Liver (tissue), 3 donors: Measurements from ENCODE around the gene SNF8.

Experiments
- FOXA1 ChIP-seq: IDR thresholded peaks from 2 replicates; pipeline ENCODE4 v1.6.1; 2016; ENCODE audit warnings: antibody characterized with exemption
- GABPA ChIP-seq, 2 donors: IDR thresholded peaks in 1 of 2; conservative IDR thresholded peaks in 1 of 2; 2 replicates each; pipeline ENCODE4 v1.6.1; 2016; ENCODE audit warnings: antibody characterized with exemption in 2 of 2, mild to moderate bottlenecking in 1 of 2, moderate library complexity in 1 of 2
- RAD21 ChIP-seq, 2 donors: IDR thresholded peaks; 2 replicates each; pipeline ENCODE4 v1.6.1; 2016; ENCODE audit warnings: antibody characterized with exemption in 2 of 2, mild to moderate bottlenecking in 2 of 2
- TAF1 ChIP-seq: conservative IDR thresholded peaks from 2 replicates; pipeline ENCODE4 v1.6.1; 2016; ENCODE audit warnings: antibody characterized with exemption, mild to moderate bottlenecking
- TF ChIP-seq, protein P1 (sequence below): IDR thresholded peaks from 2 replicates; pipeline ENCODE4 v1.6.1; 2016; ENCODE audit warnings: antibody characterized with exemption, mild to moderate bottlenecking
- TF ChIP-seq, protein P2 (sequence below): fragments of 150-350 bp; IDR thresholded peaks from 2 replicates; pipeline ENCODE4 v1.5.1; 2017; ENCODE audit warnings: improper control_type of control experiment, low read depth, low read length; ENCODE audit not compliant: missing input control
- TF ChIP-seq, protein P3 (sequence below): IDR thresholded peaks from 2 replicates; pipeline ENCODE4 v1.6.1; 2016; ENCODE audit warnings: antibody characterized with exemption
- donor health status: healthy.
- donor health status: healthy.

DNA sequence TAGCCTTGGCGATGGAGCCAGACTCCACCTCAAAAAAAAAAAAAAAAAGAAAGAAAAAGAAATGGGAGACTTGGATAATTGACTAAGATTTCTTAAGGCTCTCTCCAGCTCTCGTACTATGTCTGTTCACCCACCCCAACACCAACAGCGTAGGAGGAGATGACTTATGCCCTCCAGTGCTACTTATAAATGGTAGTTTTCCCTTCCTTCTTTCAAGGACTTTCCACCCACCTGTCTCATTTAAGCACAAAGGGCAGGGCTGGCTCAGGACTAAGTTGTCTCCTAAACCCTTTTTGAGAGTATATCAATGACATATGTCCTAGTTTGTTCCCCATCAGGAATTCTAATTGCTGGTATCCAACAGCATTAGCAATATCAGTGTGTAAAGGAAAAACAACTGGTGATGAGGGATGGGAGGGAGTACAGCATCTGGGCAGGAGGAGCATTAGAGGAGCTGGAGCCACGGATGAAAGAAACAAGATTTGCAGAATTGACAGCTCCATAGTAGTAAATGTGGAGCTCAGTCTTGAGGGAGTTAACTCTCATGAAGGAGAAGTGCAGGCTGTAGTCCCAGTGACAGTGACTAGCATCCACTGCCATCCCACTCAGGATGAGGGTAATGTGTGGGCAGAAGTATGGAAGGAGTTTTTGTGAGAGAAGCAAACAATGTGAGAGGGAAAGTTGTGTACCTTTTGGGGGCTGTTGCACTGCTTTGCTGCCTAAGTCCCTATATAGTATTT lies 19.2 kb downstream of the SNF8 start:
- TF ChIP-seq, protein P1, sequence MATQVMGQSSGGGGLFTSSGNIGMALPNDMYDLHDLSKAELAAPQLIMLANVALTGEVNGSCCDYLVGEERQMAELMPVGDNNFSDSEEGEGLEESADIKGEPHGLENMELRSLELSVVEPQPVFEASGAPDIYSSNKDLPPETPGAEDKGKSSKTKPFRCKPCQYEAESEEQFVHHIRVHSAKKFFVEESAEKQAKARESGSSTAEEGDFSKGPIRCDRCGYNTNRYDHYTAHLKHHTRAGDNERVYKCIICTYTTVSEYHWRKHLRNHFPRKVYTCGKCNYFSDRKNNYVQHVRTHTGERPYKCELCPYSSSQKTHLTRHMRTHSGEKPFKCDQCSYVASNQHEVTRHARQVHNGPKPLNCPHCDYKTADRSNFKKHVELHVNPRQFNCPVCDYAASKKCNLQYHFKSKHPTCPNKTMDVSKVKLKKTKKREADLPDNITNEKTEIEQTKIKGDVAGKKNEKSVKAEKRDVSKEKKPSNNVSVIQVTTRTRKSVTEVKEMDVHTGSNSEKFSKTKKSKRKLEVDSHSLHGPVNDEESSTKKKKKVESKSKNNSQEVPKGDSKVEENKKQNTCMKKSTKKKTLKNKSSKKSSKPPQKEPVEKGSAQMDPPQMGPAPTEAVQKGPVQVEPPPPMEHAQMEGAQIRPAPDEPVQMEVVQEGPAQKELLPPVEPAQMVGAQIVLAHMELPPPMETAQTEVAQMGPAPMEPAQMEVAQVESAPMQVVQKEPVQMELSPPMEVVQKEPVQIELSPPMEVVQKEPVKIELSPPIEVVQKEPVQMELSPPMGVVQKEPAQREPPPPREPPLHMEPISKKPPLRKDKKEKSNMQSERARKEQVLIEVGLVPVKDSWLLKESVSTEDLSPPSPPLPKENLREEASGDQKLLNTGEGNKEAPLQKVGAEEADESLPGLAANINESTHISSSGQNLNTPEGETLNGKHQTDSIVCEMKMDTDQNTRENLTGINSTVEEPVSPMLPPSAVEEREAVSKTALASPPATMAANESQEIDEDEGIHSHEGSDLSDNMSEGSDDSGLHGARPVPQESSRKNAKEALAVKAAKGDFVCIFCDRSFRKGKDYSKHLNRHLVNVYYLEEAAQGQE = no peak
- TF ChIP-seq, protein P2, sequence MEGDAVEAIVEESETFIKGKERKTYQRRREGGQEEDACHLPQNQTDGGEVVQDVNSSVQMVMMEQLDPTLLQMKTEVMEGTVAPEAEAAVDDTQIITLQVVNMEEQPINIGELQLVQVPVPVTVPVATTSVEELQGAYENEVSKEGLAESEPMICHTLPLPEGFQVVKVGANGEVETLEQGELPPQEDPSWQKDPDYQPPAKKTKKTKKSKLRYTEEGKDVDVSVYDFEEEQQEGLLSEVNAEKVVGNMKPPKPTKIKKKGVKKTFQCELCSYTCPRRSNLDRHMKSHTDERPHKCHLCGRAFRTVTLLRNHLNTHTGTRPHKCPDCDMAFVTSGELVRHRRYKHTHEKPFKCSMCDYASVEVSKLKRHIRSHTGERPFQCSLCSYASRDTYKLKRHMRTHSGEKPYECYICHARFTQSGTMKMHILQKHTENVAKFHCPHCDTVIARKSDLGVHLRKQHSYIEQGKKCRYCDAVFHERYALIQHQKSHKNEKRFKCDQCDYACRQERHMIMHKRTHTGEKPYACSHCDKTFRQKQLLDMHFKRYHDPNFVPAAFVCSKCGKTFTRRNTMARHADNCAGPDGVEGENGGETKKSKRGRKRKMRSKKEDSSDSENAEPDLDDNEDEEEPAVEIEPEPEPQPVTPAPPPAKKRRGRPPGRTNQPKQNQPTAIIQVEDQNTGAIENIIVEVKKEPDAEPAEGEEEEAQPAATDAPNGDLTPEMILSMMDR = no peak
- TF ChIP-seq, protein P3, sequence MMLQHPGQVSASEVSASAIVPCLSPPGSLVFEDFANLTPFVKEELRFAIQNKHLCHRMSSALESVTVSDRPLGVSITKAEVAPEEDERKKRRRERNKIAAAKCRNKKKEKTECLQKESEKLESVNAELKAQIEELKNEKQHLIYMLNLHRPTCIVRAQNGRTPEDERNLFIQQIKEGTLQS = no peak
- TF ChIP-seq RAD21 (IDR thresholded peaks at IDR 0.05) = no peak
- no peak for TF ChIP-seq TAF1
- TF ChIP-seq FOXA1 = no peak
- TF ChIP-seq GABPA (IDR thresholded peaks at IDR 0.05 in 1 of 2, conservative IDR thresholded peaks at IDR 0.05 in 1 of 2) = no peak
